BE2C (cell line): Measurements from ENCODE around the gene ZBTB40.
A peak's percentile ranks its signal among the peaks of the same experiment; 100 is the strongest.

Source experiments
- DNase-seq: peaks from one replicate; pipeline ENCODE4 v3.0.0-alpha.2; 2020
- H3K27me3 ChIP-seq: fragments of 250-450 bp; sonication (Bioruptor Pico); 2 replicates; pipeline ENCODE4 v1.5.1; 2020; ENCODE audit warnings: mild to moderate bottlenecking
- H3K36me3 ChIP-seq: fragments of 250-450 bp; sonication (Bioruptor Pico); 2 replicates; pipeline ENCODE4 v1.5.1; 2020; ENCODE audit warnings: mild to moderate bottlenecking
- H3K4me1 ChIP-seq: fragments of 250-450 bp; sonication (Bioruptor Pico); 2 replicates; pipeline ENCODE4 v1.5.1; 2020
- H3K4me3 ChIP-seq: 2 replicates; pipeline ENCODE4 v1.5.1; 2011; ENCODE audit warnings: low read depth, low read length
- H3K9me3 ChIP-seq: fragments of 250-450 bp; sonication (Bioruptor Pico); 2 replicates; pipeline ENCODE4 v1.5.1; 2020
- TF ChIP-seq, protein P1 (sequence below): IDR thresholded peaks from 2 replicates; pipeline ENCODE4 v1.5.1; 2012; ENCODE audit warnings: mild to moderate bottlenecking, low read depth, low read length

Gene ZBTB40

GRCh38 chr1:22415489-22415888 is 36.2 kb upstream of the ZBTB40 start:
- H3K27me3 ChIP-seq, result no peaks in the 10 kb centered on the region
- no peaks in the 10 kb centered on the region for H3K9me3 ChIP-seq
- TF ChIP-seq, protein P1, sequence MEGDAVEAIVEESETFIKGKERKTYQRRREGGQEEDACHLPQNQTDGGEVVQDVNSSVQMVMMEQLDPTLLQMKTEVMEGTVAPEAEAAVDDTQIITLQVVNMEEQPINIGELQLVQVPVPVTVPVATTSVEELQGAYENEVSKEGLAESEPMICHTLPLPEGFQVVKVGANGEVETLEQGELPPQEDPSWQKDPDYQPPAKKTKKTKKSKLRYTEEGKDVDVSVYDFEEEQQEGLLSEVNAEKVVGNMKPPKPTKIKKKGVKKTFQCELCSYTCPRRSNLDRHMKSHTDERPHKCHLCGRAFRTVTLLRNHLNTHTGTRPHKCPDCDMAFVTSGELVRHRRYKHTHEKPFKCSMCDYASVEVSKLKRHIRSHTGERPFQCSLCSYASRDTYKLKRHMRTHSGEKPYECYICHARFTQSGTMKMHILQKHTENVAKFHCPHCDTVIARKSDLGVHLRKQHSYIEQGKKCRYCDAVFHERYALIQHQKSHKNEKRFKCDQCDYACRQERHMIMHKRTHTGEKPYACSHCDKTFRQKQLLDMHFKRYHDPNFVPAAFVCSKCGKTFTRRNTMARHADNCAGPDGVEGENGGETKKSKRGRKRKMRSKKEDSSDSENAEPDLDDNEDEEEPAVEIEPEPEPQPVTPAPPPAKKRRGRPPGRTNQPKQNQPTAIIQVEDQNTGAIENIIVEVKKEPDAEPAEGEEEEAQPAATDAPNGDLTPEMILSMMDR, result no peak
- no peak for DNase-seq
- no peak overlapping the region for H3K4me3 ChIP-seq
- H3K36me3 ChIP-seq, result no peaks in the 10 kb centered on the region
- no peaks in the 10 kb centered on the region for H3K4me1 ChIP-seq

- TF ChIP-seq, protein P1, result peak; percentile 83
- no peaks in the 10 kb centered on the region for H3K27me3 ChIP-seq
- H3K9me3 ChIP-seq, result no peaks in the 10 kb centered on the region
- H3K4me1 ChIP-seq, result no peaks in the 10 kb centered on the region
- H3K36me3 ChIP-seq, result no peaks in the 10 kb centered on the region
- no peak overlapping the region for H3K4me3 ChIP-seq
- DNase-seq, result peak; percentile 79
Observed at GRCh38 chr1:22416555-22417454, 34.8 kb upstream of the ZBTB40 start.

GRCh38 chr1:22417466-22417865 is 34.2 kb upstream of the ZBTB40 start:
- H3K27me3 ChIP-seq, result no peaks in the 10 kb centered on the region
- H3K36me3 ChIP-seq, result no peaks in the 10 kb centered on the region
- H3K4me1 ChIP-seq, result no peaks in the 10 kb centered on the region
- no peak overlapping the region for H3K4me3 ChIP-seq
- TF ChIP-seq, protein P1, result no peak
- no peaks in the 10 kb centered on the region for H3K9me3 ChIP-seq
- no peak for DNase-seq

DNA sequence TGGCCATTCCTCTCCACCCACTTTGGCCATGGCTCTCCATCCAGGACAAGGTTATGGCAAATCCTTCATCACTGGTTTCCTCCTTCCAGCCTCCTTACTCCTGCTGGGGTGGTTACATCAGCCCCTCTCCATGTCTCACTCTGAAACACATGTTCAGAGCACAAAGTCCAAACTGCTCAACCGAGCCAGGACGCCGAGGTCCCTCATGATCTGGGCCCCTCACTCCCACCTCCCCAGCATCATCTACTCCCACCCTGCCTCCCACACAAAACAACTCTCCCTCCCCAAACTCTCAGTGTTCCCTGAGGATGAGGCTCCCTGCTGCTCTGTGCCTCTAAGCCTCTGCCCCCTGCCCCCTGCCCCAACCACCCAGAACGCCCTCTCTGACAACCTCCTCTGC is 33.3 kb upstream of the ZBTB40 start:
- H3K4me1 ChIP-seq, result no peaks in the 10 kb centered on the region
- no peak for DNase-seq
- no peaks in the 10 kb centered on the region for H3K9me3 ChIP-seq
- TF ChIP-seq, protein P1, result no peak
- H3K27me3 ChIP-seq, result no peaks in the 10 kb centered on the region
- no peaks in the 10 kb centered on the region for H3K36me3 ChIP-seq
- H3K4me3 ChIP-seq, result no peak overlapping the region

DNA sequence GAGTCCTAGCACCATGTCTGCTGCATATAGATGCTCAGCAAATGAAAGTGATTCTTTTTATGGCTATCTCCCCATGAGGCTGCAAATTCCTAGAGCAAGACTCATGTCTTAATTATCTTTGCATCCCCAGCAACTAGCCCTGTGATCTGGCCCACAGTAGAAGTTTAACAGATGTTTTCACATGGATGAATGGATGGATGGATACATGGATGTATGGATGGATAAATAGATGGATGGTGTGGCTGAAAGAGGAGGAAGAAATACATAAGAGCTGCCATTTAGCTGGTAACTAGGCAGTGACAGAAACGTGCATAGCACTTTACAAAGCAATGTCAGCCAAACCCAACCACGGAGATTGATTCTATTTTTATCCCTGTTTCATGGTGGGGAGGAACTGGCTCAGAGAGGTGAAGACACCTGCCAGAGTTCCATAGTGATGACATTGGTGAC is 32.7 kb upstream of the ZBTB40 start:
- H3K36me3 ChIP-seq, result no peaks in the 10 kb centered on the region
- TF ChIP-seq, protein P1, result no peak
- no peaks in the 10 kb centered on the region for H3K9me3 ChIP-seq
- no peaks in the 10 kb centered on the region for H3K4me1 ChIP-seq
- no peak overlapping the region for H3K4me3 ChIP-seq
- H3K27me3 ChIP-seq, result no peaks in the 10 kb centered on the region
- no peak for DNase-seq

- Histone ChIP-seq H3K36me3 (no peaks in the 10 kb centered on the region), H3K9me3 (no peaks in the 10 kb centered on the region), H3K4me3 (no peak overlapping the region), H3K27me3 (no peaks in the 10 kb centered on the region), H3K4me1 (no peaks in the 10 kb centered on the region)
- DNase-seq, result peak; percentile 83
- TF ChIP-seq, protein P1, result peak; percentile 77
Observed at GRCh38 chr1:22420455-22421053, 31.1 kb upstream of the ZBTB40 start.
